Glomerular endothelial cell (primary cell): Measurements from ENCODE around the gene AUP1. TPM values are rescaled to one million over a fixed set of nuclear protein-coding genes. Genes with fewer than 3 reads are reported as not detected.
"Not testable (repeated sequence)": the region's sequence is repeated elsewhere in the genome, so short reads cannot be mapped to it uniquely, and the experiment has no call there.

Source experiments
- DNase-seq: peaks from one replicate; pipeline ENCODE4 v3.0.0-alpha.2; 2011; ENCODE audit warnings: low read depth, low spot score; ENCODE audit errors: extremely low read depth
- total RNA-seq: library from RNA; depleted of rRNA; stranded (reverse); fragments of >200 nt; gene quantifications from 2 replicates; pipeline ENCODE4 v1.2.3, GENCODE V29; 2015

The AUP1 gene
- total RNA-seq, 1 donor from 2014 or later, result 136 TPM

DNA sequence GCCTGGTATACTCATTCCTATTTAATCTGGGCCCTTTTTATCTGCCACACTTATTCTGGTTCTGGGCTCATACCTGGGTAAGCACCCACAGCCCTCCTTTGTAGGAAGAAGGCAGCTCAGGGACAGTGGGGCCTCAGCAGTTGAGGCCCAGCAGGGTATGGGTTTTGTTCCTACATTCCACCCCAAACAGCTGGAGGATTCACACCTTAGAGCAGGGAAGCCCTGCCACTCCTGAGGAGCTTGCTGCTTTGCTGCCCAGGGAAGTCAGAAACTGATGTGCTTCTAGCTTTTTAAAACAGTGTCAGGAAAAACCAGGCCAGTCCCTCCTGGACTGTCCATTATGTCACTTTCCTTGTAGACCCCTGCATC is 28.9 kb downstream of the AUP1 start:
- no peak for DNase-seq

- DNase-seq, result no peak
Measured at GRCh38 chr2:74499940-74500577, 29.4 kb downstream of the AUP1 start.

DNA sequence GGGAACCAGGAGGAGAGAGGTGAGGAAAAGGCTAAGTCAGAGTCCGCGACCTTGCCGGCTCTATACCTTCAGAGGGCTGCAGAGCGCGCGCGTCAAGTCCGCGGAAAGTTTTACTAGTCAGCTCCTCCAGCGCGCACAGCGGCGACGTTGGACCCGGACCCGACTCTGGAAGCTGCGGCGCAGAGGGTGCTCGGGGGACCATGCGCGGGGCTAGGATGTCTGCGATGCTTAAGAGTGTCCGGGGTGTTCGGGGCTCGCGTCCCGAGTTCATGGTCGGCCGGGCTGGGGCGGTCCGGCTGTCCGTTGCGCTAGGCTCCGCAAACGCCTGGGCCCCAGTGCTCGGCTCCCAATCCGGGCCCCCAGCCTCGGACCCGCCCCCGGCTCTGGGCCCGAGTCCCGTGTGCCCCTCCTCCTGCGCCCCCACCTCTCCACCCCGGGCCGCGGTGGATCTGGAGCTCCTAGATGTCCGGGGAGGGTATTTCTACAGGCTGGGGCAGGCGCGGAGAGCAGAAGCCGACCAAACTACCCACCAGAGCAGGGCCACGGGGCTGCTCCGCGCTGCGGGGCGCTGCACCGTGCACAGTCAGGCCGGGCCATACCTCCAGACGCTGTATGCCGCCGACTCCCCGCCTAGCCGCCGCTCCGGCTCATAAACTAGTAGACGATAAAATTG is 30.1 kb downstream of the AUP1 start, which contains the start of gene LBX2:
LBX2 (minus strand) TSS at position 337 of the 673 bp plus-strand sequence; CDS start at position 271, 66 bp downstream.
- DNase-seq, result no peak

- DNase-seq, result no peak
Measured at GRCh38 chr2:74498500-74499266, 30.8 kb downstream of the AUP1 start.

- no peak for DNase-seq
Measured at GRCh38 chr2:74497777-74498499, 31.6 kb downstream of the AUP1 start.

GRCh38 chr2:74496997-74497776 is 32.3 kb downstream of the AUP1 start:
- DNase-seq, result no peak

DNA sequence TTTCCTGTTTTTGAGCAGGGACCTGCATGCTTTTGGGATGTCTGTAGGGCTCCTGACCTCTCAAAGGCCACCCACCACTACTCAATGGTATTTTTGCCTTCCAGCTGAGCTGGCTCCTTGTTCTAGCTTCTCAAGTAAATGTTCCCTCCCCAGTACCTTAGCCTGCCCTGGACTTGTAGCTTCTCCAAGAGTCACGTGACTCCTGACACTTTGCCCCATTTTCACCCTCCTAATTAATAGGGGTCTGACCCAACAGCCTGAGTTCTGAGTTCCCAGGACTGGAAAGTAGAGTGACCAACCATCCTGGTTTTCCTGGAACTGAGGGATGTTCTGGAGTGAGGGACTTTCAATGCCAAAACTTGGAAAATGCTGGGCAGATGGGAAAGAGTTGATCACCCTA is 34.1 kb downstream of the AUP1 start:
- no peak for DNase-seq

GRCh38 chr2:74493546-74493945 is 36.0 kb downstream of the AUP1 start:
- no peak for DNase-seq

GRCh38 chr2:74491648-74492544 is 37.6 kb downstream of the AUP1 start:
- DNase-seq, result no peak

- no peak for DNase-seq
Measured at GRCh38 chr2:74489906-74490305, 39.6 kb downstream of the AUP1 start.

GRCh38 chr2:74488643-74489481 is 40.6 kb downstream of the AUP1 start:
- DNase-seq, result no peak

- no peak for DNase-seq
Measured at GRCh38 chr2:74486141-74486540, 43.4 kb downstream of the AUP1 start.

DNA sequence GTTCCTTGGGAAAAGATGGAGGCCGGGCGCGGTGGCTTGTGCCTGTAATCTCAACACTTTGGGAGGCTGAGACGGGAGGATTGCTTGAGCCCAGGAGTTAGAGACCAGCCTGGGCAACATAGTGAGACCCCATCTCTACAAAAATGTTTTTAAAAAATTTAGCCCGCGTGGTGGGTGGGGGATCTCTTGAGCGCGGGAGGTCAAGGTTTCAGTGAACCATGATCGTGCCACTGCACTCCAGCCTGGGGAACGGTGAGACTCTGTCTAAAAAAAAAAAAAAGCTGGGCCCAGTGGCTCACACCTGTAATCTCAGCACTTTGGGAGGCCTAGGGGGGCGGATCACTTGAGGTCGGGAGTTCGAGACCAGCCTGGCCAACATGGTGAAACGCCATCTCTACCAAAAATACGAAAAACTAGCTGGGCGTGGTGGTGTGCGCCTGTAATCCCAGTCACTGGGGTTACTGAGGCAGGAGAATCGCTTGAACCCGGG is 45.8 kb downstream of the AUP1 start:
- not testable (repeated sequence) for DNase-seq

GRCh38 chr2:74482801-74483674 is 46.5 kb downstream of the AUP1 start, which contains the start of the genes CCDC142 and TTC31:
Gene CCDC142, minus strand, starts transcription at chr2:74482998. Its CDS starts 161 bp downstream, at chr2:74482837.
Gene TTC31, plus strand, starts transcription at chr2:74483081. Its CDS starts 15 bp downstream, at chr2:74483096.
- DNase-seq, result peak; percentile 81

GRCh38 chr2:74481961-74482800 is 47.3 kb downstream of the AUP1 start:
- no peak for DNase-seq

DNA sequence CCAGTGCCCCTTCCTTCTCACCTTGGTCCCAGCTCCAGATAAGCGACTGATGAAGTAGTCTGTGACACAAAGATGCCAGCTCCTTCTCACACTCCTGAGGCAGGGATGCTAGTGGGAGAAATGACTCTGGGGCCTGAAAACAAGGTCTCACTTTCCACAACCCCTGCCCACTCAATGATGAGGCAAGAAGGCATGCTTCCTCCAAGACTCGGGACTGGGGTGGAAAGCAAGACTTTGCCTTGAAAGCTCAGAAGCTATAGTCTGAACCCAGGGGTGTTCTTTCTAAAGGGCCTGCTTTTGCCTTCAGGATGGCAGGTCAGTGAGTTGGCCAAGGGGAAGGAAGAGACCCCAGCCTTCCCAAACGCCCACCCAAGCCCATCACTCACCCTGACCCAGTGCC is 48.1 kb downstream of the AUP1 start:
- no peak for DNase-seq
